ENCODE data around the gene FOXN3. TPM values are rescaled to one million over a fixed set of nuclear protein-coding genes. Genes with fewer than 3 reads are reported as not detected.

FOXN3 gene
- total RNA-seq, 2 experiments from 2014 or later, result 124 to 127 TPM

GRCh38 chr14:89356927-89357326 lies 60.1 kb downstream of the FOXN3 start:
- no peak for DNase-seq
- peaks cover 23% of the 10 kb centered on the region for H3K4me1 ChIP-seq (ENCODE audit: insufficient read depth, low read length)
- Mint-ChIP-seq H3K27ac (peak overlapping the region; percentile 47), H3K9me3 (no peaks in the 10 kb centered on the region), H3K36me3 (ENCODE audit: low read depth) (peaks cover 17% of the 10 kb centered on the region), H3K4me3 (no peak overlapping the region), H3K27me3 (no peaks in the 10 kb centered on the region), H3K4me1 (ENCODE audit: low read depth) (peaks cover 59% of the 10 kb centered on the region)
- intact Hi-C loops (cut with DNase I, micrococcal nuclease), result no loop called here
- H3K9me3 ChIP-seq (ENCODE audit: control insufficient read depth in 1 of 2, insufficient read depth in 1 of 2, low read length in 2 of 2), result no peaks in the 10 kb centered on the region
- ATAC-seq (ENCODE audit: poor library complexity), result no peak
- no peak overlapping the region for H3K4me3 ChIP-seq (ENCODE audit: low read length)
- no peaks in the 10 kb centered on the region for H3K36me3 ChIP-seq (ENCODE audit: insufficient read depth, low read length)
- CTCF ChIA-PET, result no interaction called here
- no peaks in the 10 kb centered on the region for H3K27me3 ChIP-seq (ENCODE audit: control insufficient read depth in 1 of 2, insufficient read depth in 2 of 2, low read length in 2 of 2)
- TF ChIP-seq CTCF (IDR thresholded peaks at IDR 0.05), result no peak
- no peak overlapping the region for H3K27ac ChIP-seq (ENCODE audit: low read depth in 1 of 2, low read length in 2 of 2)
- POLR2A ChIA-PET, result no interaction called here

GRCh38 chr14:89356496-89356895 lies 60.5 kb downstream of the FOXN3 start:
- TF ChIP-seq CTCF (IDR thresholded peaks at IDR 0.05), result no peak
- H3K4me3 ChIP-seq (ENCODE audit: low read length), result no peak overlapping the region
- DNase-seq (no peak), ATAC-seq (ENCODE audit: poor library complexity) (no peak)
- ChIA-PET CTCF (no interaction called here), POLR2A (no interaction called here)
- no peak overlapping the region for H3K4me3 Mint-ChIP-seq
- H3K9me3 ChIP-seq (ENCODE audit: control insufficient read depth in 1 of 2, insufficient read depth in 1 of 2, low read length in 2 of 2), result no peaks in the 10 kb centered on the region
- no peaks in the 10 kb centered on the region for H3K27me3 ChIP-seq (ENCODE audit: control insufficient read depth in 1 of 2, insufficient read depth in 2 of 2, low read length in 2 of 2)
- intact Hi-C loops (cut with DNase I, micrococcal nuclease), result no loop called here
- no peaks in the 10 kb centered on the region for H3K36me3 ChIP-seq (ENCODE audit: insufficient read depth, low read length)
- no peaks in the 10 kb centered on the region for H3K27me3 Mint-ChIP-seq
- H3K4me1 ChIP-seq (ENCODE audit: insufficient read depth, low read length), result peaks cover 28% of the 10 kb centered on the region
- H3K36me3 Mint-ChIP-seq (ENCODE audit: low read depth), result peaks cover 17% of the 10 kb centered on the region
- H3K27ac Mint-ChIP-seq, result peak overlapping the region; percentile 47
- no peaks in the 10 kb centered on the region for H3K9me3 Mint-ChIP-seq
- peaks cover 63% of the 10 kb centered on the region for H3K4me1 Mint-ChIP-seq (ENCODE audit: low read depth)
- H3K27ac ChIP-seq (ENCODE audit: low read depth in 1 of 2, low read length in 2 of 2), result no peak overlapping the region

GRCh38 chr14:89353766-89354113 lies 63.3 kb downstream of the FOXN3 start:
- peaks cover 45% of the 10 kb centered on the region for H3K4me1 ChIP-seq (ENCODE audit: insufficient read depth, low read length)
- peaks cover 37% of the 10 kb centered on the region for H3K36me3 Mint-ChIP-seq (ENCODE audit: low read depth)
- H3K4me1 Mint-ChIP-seq (ENCODE audit: low read depth), result peaks cover 78% of the 10 kb centered on the region
- peaks cover 16% of the 10 kb centered on the region for H3K36me3 ChIP-seq (ENCODE audit: insufficient read depth, low read length)
- intact Hi-C loops (cut with DNase I, micrococcal nuclease), result no loop called here
- CTCF ChIA-PET, result no interaction called here
- no peak overlapping the region for H3K4me3 ChIP-seq (ENCODE audit: low read length)
- no peak for TF ChIP-seq CTCF (IDR thresholded peaks at IDR 0.05)
- H3K27me3 Mint-ChIP-seq, result no peaks in the 10 kb centered on the region
- no peaks in the 10 kb centered on the region for H3K27me3 ChIP-seq (ENCODE audit: control insufficient read depth in 1 of 2, insufficient read depth in 2 of 2, low read length in 2 of 2)
- no peak for DNase-seq
- peak overlapping the region; percentile 15 for H3K4me3 Mint-ChIP-seq
- POLR2A ChIA-PET, result interaction anchor here (1.3 kb wide), 1 partner anchor 11 kb away, joined by 5 read pairs; no protein-coding TSS in a partner anchor
- H3K9me3 ChIP-seq (ENCODE audit: control insufficient read depth in 1 of 2, insufficient read depth in 1 of 2, low read length in 2 of 2), result no peaks in the 10 kb centered on the region
- H3K27ac ChIP-seq (ENCODE audit: low read depth in 1 of 2, low read length in 2 of 2), result no peak overlapping the region
- H3K9me3 Mint-ChIP-seq, result no peaks in the 10 kb centered on the region
- peak overlapping the region; percentile 82 for H3K27ac Mint-ChIP-seq
- no peak for ATAC-seq (ENCODE audit: poor library complexity)
